ENCODE data around the gene FRMD3.

DNA sequence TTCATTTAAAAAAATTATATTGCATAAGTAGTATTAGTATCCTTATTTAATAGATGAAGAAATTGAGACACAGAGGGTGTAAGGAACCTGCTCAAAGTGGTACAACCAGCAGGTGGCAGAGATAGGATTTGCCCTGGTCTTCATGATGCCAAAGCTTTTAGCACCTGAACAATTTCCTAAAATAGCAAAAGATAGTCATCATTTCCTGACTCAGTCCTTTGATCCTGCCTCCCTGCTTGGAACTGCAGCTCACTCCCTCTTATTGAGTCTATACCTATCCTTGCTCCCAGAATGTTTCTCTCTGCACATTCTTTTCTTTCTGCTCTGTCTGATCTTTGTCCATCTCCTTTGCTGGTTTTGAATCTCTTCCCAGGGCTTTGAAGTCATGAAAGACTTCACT, 155.8 kb downstream of the FRMD3 start:
- TF ChIP-seq NFRKB (IDR thresholded peaks at IDR 0.05) (no peak), BHLHE40 (IDR thresholded peaks at IDR 0.05; ENCODE audit: borderline replicate concordance) (no peak), SP1 (IDR thresholded peaks at IDR 0.05) (no peak), FOXA1 (IDR thresholded peaks at IDR 0.05) (no peak), PKNOX1 (IDR thresholded peaks at IDR 0.05) (no peak), FOXM1 (IDR thresholded peaks at IDR 0.05; ENCODE audit: borderline replicate concordance) (no peak)

Data from HEK293T (cell line).